Measurements from ENCODE around the gene CFAP73.

DNA sequence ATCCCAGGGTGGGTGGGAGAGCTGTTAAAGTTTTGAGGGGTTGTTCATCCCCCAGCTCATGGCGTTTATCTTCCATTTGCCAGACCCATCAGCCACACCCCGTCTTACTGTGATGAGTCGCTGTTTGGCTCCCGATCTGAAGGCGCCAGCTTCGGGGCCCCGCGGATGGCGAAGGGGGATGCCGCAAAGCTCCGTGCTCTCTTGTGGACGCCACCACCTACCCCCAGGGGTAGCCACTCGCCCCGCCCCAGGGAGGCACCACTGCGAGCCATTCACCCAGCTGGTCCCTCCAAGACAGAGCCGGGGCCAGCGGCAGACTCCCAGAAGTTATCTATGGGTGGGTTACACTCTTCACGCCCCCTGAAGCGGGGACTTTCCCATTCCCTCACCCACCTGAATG lies 41.7 kb downstream of the CFAP73 start:
- TF ChIP-seq, protein P1, sequence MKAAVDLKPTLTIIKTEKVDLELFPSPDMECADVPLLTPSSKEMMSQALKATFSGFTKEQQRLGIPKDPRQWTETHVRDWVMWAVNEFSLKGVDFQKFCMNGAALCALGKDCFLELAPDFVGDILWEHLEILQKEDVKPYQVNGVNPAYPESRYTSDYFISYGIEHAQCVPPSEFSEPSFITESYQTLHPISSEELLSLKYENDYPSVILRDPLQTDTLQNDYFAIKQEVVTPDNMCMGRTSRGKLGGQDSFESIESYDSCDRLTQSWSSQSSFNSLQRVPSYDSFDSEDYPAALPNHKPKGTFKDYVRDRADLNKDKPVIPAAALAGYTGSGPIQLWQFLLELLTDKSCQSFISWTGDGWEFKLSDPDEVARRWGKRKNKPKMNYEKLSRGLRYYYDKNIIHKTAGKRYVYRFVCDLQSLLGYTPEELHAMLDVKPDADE (IDR thresholded peaks at IDR 0.05) = no peak
- TF ChIP-seq, protein P2, sequence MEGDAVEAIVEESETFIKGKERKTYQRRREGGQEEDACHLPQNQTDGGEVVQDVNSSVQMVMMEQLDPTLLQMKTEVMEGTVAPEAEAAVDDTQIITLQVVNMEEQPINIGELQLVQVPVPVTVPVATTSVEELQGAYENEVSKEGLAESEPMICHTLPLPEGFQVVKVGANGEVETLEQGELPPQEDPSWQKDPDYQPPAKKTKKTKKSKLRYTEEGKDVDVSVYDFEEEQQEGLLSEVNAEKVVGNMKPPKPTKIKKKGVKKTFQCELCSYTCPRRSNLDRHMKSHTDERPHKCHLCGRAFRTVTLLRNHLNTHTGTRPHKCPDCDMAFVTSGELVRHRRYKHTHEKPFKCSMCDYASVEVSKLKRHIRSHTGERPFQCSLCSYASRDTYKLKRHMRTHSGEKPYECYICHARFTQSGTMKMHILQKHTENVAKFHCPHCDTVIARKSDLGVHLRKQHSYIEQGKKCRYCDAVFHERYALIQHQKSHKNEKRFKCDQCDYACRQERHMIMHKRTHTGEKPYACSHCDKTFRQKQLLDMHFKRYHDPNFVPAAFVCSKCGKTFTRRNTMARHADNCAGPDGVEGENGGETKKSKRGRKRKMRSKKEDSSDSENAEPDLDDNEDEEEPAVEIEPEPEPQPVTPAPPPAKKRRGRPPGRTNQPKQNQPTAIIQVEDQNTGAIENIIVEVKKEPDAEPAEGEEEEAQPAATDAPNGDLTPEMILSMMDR (conservative IDR thresholded peaks at IDR 0.05; ENCODE audit: low read depth in 2 of 2) = no peak
- TF ChIP-seq, protein P3, sequence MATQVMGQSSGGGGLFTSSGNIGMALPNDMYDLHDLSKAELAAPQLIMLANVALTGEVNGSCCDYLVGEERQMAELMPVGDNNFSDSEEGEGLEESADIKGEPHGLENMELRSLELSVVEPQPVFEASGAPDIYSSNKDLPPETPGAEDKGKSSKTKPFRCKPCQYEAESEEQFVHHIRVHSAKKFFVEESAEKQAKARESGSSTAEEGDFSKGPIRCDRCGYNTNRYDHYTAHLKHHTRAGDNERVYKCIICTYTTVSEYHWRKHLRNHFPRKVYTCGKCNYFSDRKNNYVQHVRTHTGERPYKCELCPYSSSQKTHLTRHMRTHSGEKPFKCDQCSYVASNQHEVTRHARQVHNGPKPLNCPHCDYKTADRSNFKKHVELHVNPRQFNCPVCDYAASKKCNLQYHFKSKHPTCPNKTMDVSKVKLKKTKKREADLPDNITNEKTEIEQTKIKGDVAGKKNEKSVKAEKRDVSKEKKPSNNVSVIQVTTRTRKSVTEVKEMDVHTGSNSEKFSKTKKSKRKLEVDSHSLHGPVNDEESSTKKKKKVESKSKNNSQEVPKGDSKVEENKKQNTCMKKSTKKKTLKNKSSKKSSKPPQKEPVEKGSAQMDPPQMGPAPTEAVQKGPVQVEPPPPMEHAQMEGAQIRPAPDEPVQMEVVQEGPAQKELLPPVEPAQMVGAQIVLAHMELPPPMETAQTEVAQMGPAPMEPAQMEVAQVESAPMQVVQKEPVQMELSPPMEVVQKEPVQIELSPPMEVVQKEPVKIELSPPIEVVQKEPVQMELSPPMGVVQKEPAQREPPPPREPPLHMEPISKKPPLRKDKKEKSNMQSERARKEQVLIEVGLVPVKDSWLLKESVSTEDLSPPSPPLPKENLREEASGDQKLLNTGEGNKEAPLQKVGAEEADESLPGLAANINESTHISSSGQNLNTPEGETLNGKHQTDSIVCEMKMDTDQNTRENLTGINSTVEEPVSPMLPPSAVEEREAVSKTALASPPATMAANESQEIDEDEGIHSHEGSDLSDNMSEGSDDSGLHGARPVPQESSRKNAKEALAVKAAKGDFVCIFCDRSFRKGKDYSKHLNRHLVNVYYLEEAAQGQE (IDR thresholded peaks at IDR 0.05; ENCODE audit: unreplicated experiment) = no peak
